Heart right ventricle (tissue), 16 donors: ENCODE results near the gene SLITRK2. TPM values are rescaled to one million over a fixed set of nuclear protein-coding genes. Genes with fewer than 3 reads are reported as not detected.
A peak's percentile ranks its signal among the peaks of the same experiment; 100 is the strongest.

ENCODE experiments used
- ATAC-seq, 8 donors: fragments of 200-7000 bp; cut with Tn5 transposase; one replicate each; pipeline ENCODE4 v1.9.1; 2020; ENCODE audit warnings: mild to moderate bottlenecking in 8 of 8, moderate library complexity in 8 of 8, moderate number of reproducible peaks in 1 of 8
- DNase-seq, 2 donors: peaks; one replicate each; pipeline ENCODE4 v3.0.0-alpha.2; 2020
- H3K27ac ChIP-seq, 10 donors: fragments of 200-600 bp; sonication (generic) in 2 of 10; one replicate each; pipeline versions ENCODE4 v1.5.0 to v1.8.0; 2020 to 2022; ENCODE audit warnings: mild to moderate bottlenecking in 3 of 10
- H3K27me3 ChIP-seq, 7 donors: fragments of 200-600 bp; one replicate each; pipeline ENCODE4 v1.8.0; 2021 to 2022; ENCODE audit warnings: mild to moderate bottlenecking in 2 of 7
- H3K36me3 ChIP-seq, 9 donors: fragments of 200-600 bp; sonication (generic) in 1 of 9; one replicate each; pipeline versions ENCODE4 v1.5.0 to v1.8.0; 2020 to 2022; ENCODE audit warnings: mild to moderate bottlenecking in 2 of 9
- H3K4me1 ChIP-seq, 9 donors: fragments of 200-600 bp; sonication (generic) in 1 of 9; one replicate each; pipeline versions ENCODE4 v1.5.0 to v1.8.0; 2020 to 2022; ENCODE audit warnings: mild to moderate bottlenecking in 4 of 9
- H3K4me3 ChIP-seq, 10 donors: fragments of 200-600 bp; sonication (generic) in 2 of 10; one replicate each; pipeline versions ENCODE4 v1.5.0 to v1.8.0; 2020 to 2022; ENCODE audit warnings: mild to moderate bottlenecking in 7 of 10, moderate library complexity in 2 of 10
- H3K9me3 ChIP-seq, 11 donors: fragments of 200-600 bp in 10 of 11; sonication (generic) in 2 of 11; one replicate each; pipeline versions ENCODE4 v1.5.0 to v1.8.0; 2013 to 2022; ENCODE audit warnings: mild to moderate bottlenecking in 2 of 11, control low read depth in 1 of 11, moderate library complexity in 1 of 11
- WGBS, 2 donors: extraction: QIAGEN DNeasy Blood & Tissue Kit; methylation state at CpG; one replicate each; pipeline ENCODE4 v1.1.7; 2013; ENCODE audit warnings: inconsistent platforms in 1 of 2; 5-methylcytosine and 5-hydroxymethylcytosine counted together
- intact Hi-C, 10 donors: fragments of 100-400 bp; cut with DNase I; formaldehyde crosslinking; loops; one replicate each; pipeline versions ENCODE4 v1.11.1 to v1.14.2; 2022
- polyA plus RNA-seq, 2 donors: library from polyadenylated mRNA; stranded (reverse); fragments of 200-250 nt; gene quantifications; one replicate each; pipeline ENCODE4 v1.2.3, GENCODE V29; 2013
- total RNA-seq, 10 donors: library from RNA; stranded (reverse); fragmentation: NEBNext Ultra II Directional in 3 of 10; extraction: Animal tissue kit (Norgen Biotek cat#: 25700) in 3 of 10; gene quantifications; one replicate each; pipeline versions ENCODE4 v1.2.1 to v1.2.4, GENCODE V29; 2021 to 2023
- TF ChIP-seq, protein P1 (sequence below), 9 donors: fragments of 200-600 bp; sonication (generic) in 2 of 9; IDR thresholded peaks; one replicate each; pipeline versions ENCODE4 v1.5.0 to v1.8.0; 2021 to 2022; ENCODE audit warnings: antibody characterized with exemption in 9 of 9, mild to moderate bottlenecking in 5 of 9, moderate library complexity in 1 of 9
- donor health status: Arrhythmogenic right ventricular cardiomyopathy.
- donor health status: ischemic (EF 13 %, LVEDD 7.1; RV severe dilation, severe dysfunction).
- donor health status: healthy with polysubstance abuse.
- donor health status: DM: no; HTN: yes; CAD: no.
- donor health status: DM: no; HTN: no; CAD: no.
- donor health status: ischemic (EF 25% LVEDD 6.9; RV normal size, moderate dysfunction).
- donor health status: ischemic (EF 25% LVEDD 5.7; RV mildly dilated, moderate dysfunction).
- donor health status: healthy.
- donor health status: DM: yes; HTN: yes; CAD: no.
- donor health status: Ischemic cardiomyopathy.
- donor health status: ischemic (EF 35%, LVEDD 5.7; RV mildly dilated, moderate dysfunction).
- donor health status: nonischemic (EF 11% LVEDD 7.7; RV severe dilation, severe dysfunction).
- donor health status: DM: yes; HTN: yes; CAD: no.
- donor health status: PGD.
- donor health status: ischemic (EF 29% LVEDD 5.4; RV normal size, mild dysfunction).
- donor health status: nonischemic (EF 23%, LVEDD 6.1; RV moderate dilation, normal function).

The SLITRK2 gene
- total and polyA plus RNA-seq, 12 donors: 0.04 to 0.37 (median 0.14) TPM; not detected in 2

DNA sequence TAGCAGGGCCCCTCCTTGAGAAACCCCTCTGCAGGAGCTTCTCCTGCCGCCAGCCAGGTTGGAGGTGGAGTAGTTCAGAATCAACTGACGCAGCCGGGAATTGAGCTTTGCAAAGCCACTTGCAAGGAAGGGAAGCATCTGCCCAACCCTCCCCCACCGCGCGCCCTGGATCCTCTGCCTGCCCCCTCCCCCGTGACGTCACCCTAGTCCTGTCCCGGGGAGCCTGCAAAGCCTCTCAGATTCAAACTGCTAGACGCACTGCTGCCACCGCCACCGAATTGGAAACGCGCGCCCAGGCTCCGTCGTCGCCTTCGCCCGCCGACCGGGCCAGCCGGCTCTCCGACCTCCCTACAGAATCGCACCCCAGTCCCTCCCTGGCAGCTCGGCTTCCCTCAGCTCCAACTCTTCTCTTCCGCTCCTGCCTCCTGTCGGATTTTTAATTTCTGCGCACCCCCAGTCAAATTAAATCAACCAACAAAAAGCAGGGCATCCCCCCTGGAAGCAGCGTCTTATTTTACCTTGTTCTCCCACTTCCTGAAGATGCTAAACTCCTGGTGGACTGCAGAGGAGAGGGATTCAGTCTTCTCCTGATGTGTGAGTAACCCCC is 3.8 kb downstream of the SLITRK2 start:
- Histone ChIP-seq H3K36me3 (no peaks in the 10 kb centered on the region), H3K4me1 (no peaks in the 10 kb centered on the region), H3K4me3 (no peak overlapping the region), H3K27ac (no peak overlapping the region), H3K9me3 (peaks cover 0 to 4% (median 0%) of the 10 kb centered on the region in 11 donors), H3K27me3 (peaks cover 0 to 62% (median 36%) of the 10 kb centered on the region in 7 donors)
- TF ChIP-seq, protein P1, sequence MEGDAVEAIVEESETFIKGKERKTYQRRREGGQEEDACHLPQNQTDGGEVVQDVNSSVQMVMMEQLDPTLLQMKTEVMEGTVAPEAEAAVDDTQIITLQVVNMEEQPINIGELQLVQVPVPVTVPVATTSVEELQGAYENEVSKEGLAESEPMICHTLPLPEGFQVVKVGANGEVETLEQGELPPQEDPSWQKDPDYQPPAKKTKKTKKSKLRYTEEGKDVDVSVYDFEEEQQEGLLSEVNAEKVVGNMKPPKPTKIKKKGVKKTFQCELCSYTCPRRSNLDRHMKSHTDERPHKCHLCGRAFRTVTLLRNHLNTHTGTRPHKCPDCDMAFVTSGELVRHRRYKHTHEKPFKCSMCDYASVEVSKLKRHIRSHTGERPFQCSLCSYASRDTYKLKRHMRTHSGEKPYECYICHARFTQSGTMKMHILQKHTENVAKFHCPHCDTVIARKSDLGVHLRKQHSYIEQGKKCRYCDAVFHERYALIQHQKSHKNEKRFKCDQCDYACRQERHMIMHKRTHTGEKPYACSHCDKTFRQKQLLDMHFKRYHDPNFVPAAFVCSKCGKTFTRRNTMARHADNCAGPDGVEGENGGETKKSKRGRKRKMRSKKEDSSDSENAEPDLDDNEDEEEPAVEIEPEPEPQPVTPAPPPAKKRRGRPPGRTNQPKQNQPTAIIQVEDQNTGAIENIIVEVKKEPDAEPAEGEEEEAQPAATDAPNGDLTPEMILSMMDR (IDR thresholded peaks at IDR 0.05): no peak
- no peak for DNase-seq
- WGBS, 2 donors: 4% methylated on average over 26 to 30 of the region's 30 CpGs
- ATAC-seq: no peak
- intact Hi-C loops: no loop called here

DNA sequence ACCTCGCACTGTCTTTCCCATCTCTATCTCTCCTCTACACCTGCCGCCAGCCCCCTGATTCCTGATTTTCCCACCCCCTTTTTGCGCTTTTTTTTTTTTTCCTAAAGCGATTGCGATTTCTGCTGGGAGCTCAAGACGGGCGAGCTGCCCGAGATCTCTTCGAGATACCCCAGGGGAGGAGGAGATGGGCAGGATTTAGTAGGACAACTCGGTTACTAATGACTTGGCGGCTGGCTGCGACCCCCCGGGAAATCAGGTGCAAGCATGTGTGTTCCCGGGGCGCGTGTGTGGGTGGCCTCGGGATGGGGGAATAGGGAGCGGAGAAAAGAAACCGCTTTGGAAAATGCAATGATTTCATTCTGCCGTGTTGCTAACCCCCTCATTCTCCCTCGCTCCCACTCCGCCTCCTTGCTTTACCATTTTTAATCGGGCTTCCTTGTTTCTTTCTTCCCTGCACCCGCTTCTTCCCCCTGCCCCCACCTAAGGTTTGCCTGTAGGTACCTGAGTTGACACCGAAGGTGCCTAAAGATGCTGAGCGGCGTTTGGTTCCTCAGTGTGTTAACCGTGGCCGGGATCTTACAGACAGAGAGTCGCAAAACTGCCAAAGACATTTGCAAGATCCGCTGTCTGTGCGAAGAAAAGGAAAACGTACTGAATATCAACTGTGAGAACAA is 4.4 kb downstream of the SLITRK2 start:
- no peaks in the 10 kb centered on the region for H3K36me3 ChIP-seq
- intact Hi-C loops: no loop called here
- H3K9me3 ChIP-seq: peaks cover 0 to 4% (median 0%) of the 10 kb centered on the region in 11 donors
- H3K27me3 ChIP-seq: peaks cover 0 to 56% (median 36%) of the 10 kb centered on the region in 7 donors
- no peaks in the 10 kb centered on the region for H3K4me1 ChIP-seq
- H3K4me3 ChIP-seq: no peak overlapping the region
- DNase-seq: no peak
- WGBS, 2 donors: 17 to 22% methylated on average over 31 to 33 of the region's 33 CpGs
- TF ChIP-seq, protein P1 (IDR thresholded peaks at IDR 0.05): no peak
- no peak overlapping the region for H3K27ac ChIP-seq
- no peak for ATAC-seq

DNA sequence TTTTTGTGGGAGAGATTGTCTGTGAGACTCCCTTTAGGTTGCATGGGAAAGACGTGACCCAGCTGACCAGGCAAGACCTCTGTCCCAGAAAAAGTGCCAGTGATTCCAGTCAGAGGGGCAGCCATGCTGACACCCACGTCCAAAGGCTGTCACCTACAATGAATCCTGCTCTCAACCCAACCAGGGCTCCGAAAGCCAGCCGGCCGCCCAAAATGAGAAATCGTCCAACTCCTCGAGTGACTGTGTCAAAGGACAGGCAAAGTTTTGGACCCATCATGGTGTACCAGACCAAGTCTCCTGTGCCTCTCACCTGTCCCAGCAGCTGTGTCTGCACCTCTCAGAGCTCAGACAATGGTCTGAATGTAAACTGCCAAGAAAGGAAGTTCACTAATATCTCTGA is 5.5 kb downstream of the SLITRK2 start:
- no peak overlapping the region for H3K27ac ChIP-seq
- 84 to 85% methylated on average over 7 of the region's 7 CpGs for WGBS, 2 donors
- ATAC-seq: no peak
- H3K27me3 ChIP-seq: peaks cover 0 to 49% (median 29%) of the 10 kb centered on the region in 7 donors
- no peak overlapping the region for H3K4me3 ChIP-seq
- no peaks in the 10 kb centered on the region for H3K36me3 ChIP-seq
- intact Hi-C loops: no loop called here
- H3K4me1 ChIP-seq: no peaks in the 10 kb centered on the region
- peaks cover 0 to 4% (median 0%) of the 10 kb centered on the region in 11 donors for H3K9me3 ChIP-seq
- DNase-seq: no peak
- TF ChIP-seq, protein P1 (IDR thresholded peaks at IDR 0.05): no peak

DNA sequence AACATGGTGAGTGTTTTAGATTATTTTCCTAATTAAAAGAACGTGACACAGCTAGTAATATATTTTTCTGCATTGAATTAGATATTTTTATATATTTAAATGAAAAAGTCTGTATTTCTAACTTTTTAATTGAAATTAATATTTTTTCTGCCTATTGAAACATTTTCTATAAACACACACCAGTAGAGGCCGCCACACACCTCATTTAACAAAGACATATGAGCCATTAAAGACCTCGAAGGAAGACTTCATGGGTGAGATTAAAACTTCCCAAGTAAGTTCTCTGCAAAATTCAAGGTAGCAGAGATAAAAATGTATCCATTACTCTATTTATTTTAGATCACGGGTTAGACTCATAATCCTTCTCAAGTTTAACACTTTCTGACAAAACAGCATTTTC is 8.3 kb downstream of the SLITRK2 start:
- Histone ChIP-seq H3K4me3 (no peak overlapping the region), H3K27ac (no peak overlapping the region), H3K9me3 (no peaks in the 10 kb centered on the region), H3K27me3 (peaks cover 0 to 31% (median 5%) of the 10 kb centered on the region in 7 donors), H3K4me1 (no peaks in the 10 kb centered on the region), H3K36me3 (no peaks in the 10 kb centered on the region)
- TF ChIP-seq, protein P1 (IDR thresholded peaks at IDR 0.05): peak in 4 of 9 donors; percentile 16 to 39 (median 31)
- 5 to 6% methylated on average over 4 of the region's 4 CpGs for WGBS, 2 donors
- ATAC-seq (no peak), DNase-seq (no peak)
- intact Hi-C loops: no loop called here
